H9 (cell line): ENCODE results near the gene ITGA4. TPM values are rescaled to one million over a fixed set of nuclear protein-coding genes. Genes with fewer than 3 reads are reported as not detected.

Source experiments
- DNase-seq: peaks from one replicate; pipeline ENCODE4 v3.0.0-alpha.2; 2017
- H2AFZ ChIP-seq: one replicate; pipeline ENCODE4 v1.6.1; 2013; ENCODE audit warnings: mild to moderate bottlenecking, low read length, control low read depth, moderate library complexity
- H2AK5ac ChIP-seq: 2 replicates; pipeline ENCODE4 v1.6.1; 2013; ENCODE audit warnings: low read length, control low read depth, mixed read lengths; ENCODE audit not compliant: insufficient read length
- H2BK120ac ChIP-seq: one replicate; pipeline ENCODE4 v1.6.1; 2013; ENCODE audit warnings: low read depth, mild to moderate bottlenecking, low read length, control low read depth, inconsistent platforms; ENCODE audit not compliant: poor library complexity, severe bottlenecking
- H2BK12ac ChIP-seq: 2 replicates; pipeline ENCODE4 v1.6.1; 2013; ENCODE audit warnings: low read length, control low read depth, mixed read lengths, low read depth; ENCODE audit not compliant: insufficient read length
- H2BK15ac ChIP-seq: 2 replicates; pipeline ENCODE4 v1.6.1; 2013; ENCODE audit warnings: low read depth, low read length, control low read depth
- H2BK20ac ChIP-seq: one replicate; pipeline ENCODE4 v1.6.1; 2013; ENCODE audit warnings: low read depth, mild to moderate bottlenecking, low read length, control low read depth, inconsistent platforms; ENCODE audit not compliant: poor library complexity, severe bottlenecking
- H2BK5ac ChIP-seq: 2 replicates; pipeline ENCODE4 v1.6.1; 2013; ENCODE audit warnings: low read length, control low read depth, mixed read lengths; ENCODE audit not compliant: insufficient read length
- H3K14ac ChIP-seq: 2 replicates; pipeline ENCODE4 v1.6.1; 2013; ENCODE audit warnings: low read length, control low read depth; ENCODE audit not compliant: insufficient read depth
- H3K18ac ChIP-seq: 2 replicates; pipeline ENCODE4 v1.6.1; 2013; ENCODE audit warnings: low read depth, mild to moderate bottlenecking, mixed read lengths, low read length, control low read depth; ENCODE audit not compliant: insufficient read length
- H3K23ac ChIP-seq: 2 replicates; pipeline ENCODE4 v1.6.1; 2013; ENCODE audit warnings: low read length, control low read depth, mixed read lengths, low read depth; ENCODE audit not compliant: insufficient read length
- H3K23me2 ChIP-seq: 2 replicates; pipeline ENCODE4 v1.6.1; 2013; ENCODE audit warnings: low read depth, mild to moderate bottlenecking, mixed read lengths, low read length, control low read depth; ENCODE audit not compliant: insufficient read length, poor library complexity, severe bottlenecking
- H3K27ac ChIP-seq: 2 replicates; pipeline ENCODE4 v1.5.1; 2013; ENCODE audit warnings: low read length, control low read depth, mixed read lengths, low read depth; ENCODE audit not compliant: insufficient read length
- H3K27me3 ChIP-seq: 2 replicates; pipeline ENCODE4 v1.6.1; 2013; ENCODE audit warnings: low read length, control low read depth, inconsistent platforms; ENCODE audit not compliant: insufficient read depth
- H3K4ac ChIP-seq: 2 replicates; pipeline ENCODE4 v1.6.1; 2013; ENCODE audit warnings: low read depth, mild to moderate bottlenecking, control low read depth, inconsistent platforms, low read length, moderate library complexity
- H3K4me1 ChIP-seq: 2 replicates; pipeline ENCODE4 v1.6.1; 2013; ENCODE audit warnings: low read length, control low read depth, inconsistent platforms; ENCODE audit not compliant: insufficient read depth
- H3K4me2 ChIP-seq: 2 replicates; pipeline ENCODE4 v1.6.1; 2013; ENCODE audit warnings: low read length, control low read depth, mixed read lengths; ENCODE audit not compliant: insufficient read length, insufficient read depth
- H3K56ac ChIP-seq: 2 replicates; pipeline ENCODE4 v1.6.1; 2013; ENCODE audit warnings: low read depth, mild to moderate bottlenecking, mixed read lengths, low read length, control low read depth; ENCODE audit not compliant: insufficient read length
- H3K79me1 ChIP-seq: 2 replicates; pipeline ENCODE4 v1.6.1; 2013; ENCODE audit warnings: low read depth, mild to moderate bottlenecking, moderate library complexity, low read length, control low read depth, inconsistent platforms; ENCODE audit not compliant: insufficient read depth, poor library complexity, severe bottlenecking
- H3K79me2 ChIP-seq: 2 replicates; pipeline ENCODE4 v1.6.1; 2013; ENCODE audit warnings: low read length, control low read depth, inconsistent platforms; ENCODE audit not compliant: insufficient read depth
- H3K9ac ChIP-seq: 2 replicates; pipeline ENCODE4 v1.6.1; 2013; ENCODE audit warnings: low read length, control low read depth, mixed read lengths; ENCODE audit not compliant: insufficient read length; ENCODE audit errors: extremely low read depth
- H3K9me3 ChIP-seq: one replicate; pipeline ENCODE4 v1.6.1; 2013; ENCODE audit warnings: low read depth, low read length, inconsistent platforms; ENCODE audit not compliant: control insufficient read depth
- H3T11ph ChIP-seq: one replicate; pipeline ENCODE4 v1.6.1; 2013; ENCODE audit warnings: mild to moderate bottlenecking, low read length, control low read depth, inconsistent platforms
- H4K20me1 ChIP-seq: one replicate; pipeline ENCODE4 v1.6.1; 2013; ENCODE audit not compliant: control insufficient read depth, insufficient read length, insufficient read depth
- H4K5ac ChIP-seq: 2 replicates; pipeline ENCODE4 v1.6.1; 2013; ENCODE audit warnings: low read depth, mild to moderate bottlenecking, mixed read lengths, low read length, control low read depth; ENCODE audit not compliant: insufficient read length
- H4K8ac ChIP-seq: replicated peaks from 2 replicates; pipeline ENCODE4 v1.6.1; 2013; ENCODE audit warnings: low read length, control low read depth, mixed read lengths, low read depth; ENCODE audit not compliant: insufficient read length
- H4K91ac ChIP-seq: 2 replicates; pipeline ENCODE4 v1.6.1; 2013; ENCODE audit warnings: low read depth, mild to moderate bottlenecking, moderate library complexity, mixed read lengths, low read length, control low read depth; ENCODE audit not compliant: insufficient read length
- H3K27ac Mint-ChIP-seq, 3 experiments: 2 replicates in 2 of 3; 3 replicates in 1 of 3; pipeline ENCODE4 v1.8.0; 2020 to 2021; ENCODE audit warnings: mixed read lengths in 3 of 3, mild to moderate bottlenecking in 1 of 3, moderate library complexity in 1 of 3
- H3K27me3 Mint-ChIP-seq: 2 replicates; pipeline ENCODE4 v1.8.0; 2021; ENCODE audit warnings: low read depth, mild to moderate bottlenecking, moderate library complexity, mixed read lengths
- H3K36me3 Mint-ChIP-seq, 3 experiments: 2 replicates in 2 of 3; 3 replicates in 1 of 3; pipeline ENCODE4 v1.8.0; 2020 to 2021; ENCODE audit warnings: low read depth in 3 of 3, mixed read lengths in 3 of 3; ENCODE audit not compliant: insufficient read depth in 1 of 3
- H3K4me1 Mint-ChIP-seq, 2 experiments: 2 replicates each; pipeline ENCODE4 v1.8.0; 2020; ENCODE audit warnings: mixed read lengths in 2 of 2
- H3K4me3 Mint-ChIP-seq, 2 experiments: 2 replicates in 1 of 2; 3 replicates in 1 of 2; pipeline ENCODE4 v1.8.0; 2020 to 2021; ENCODE audit warnings: mild to moderate bottlenecking in 2 of 2, mixed read lengths in 2 of 2, moderate library complexity in 1 of 2
- H3K9me3 Mint-ChIP-seq, 2 experiments: 2 replicates in 1 of 2; 3 replicates in 1 of 2; pipeline ENCODE4 v1.8.0; 2020; ENCODE audit warnings: mild to moderate bottlenecking in 2 of 2, mixed read lengths in 2 of 2, moderate library complexity in 1 of 2
- CTCF ChIP-seq: fragments of 200-600 bp; sonication (generic); conservative IDR thresholded peaks from 3 replicates; pipeline ENCODE4 v1.8.0; 2021; ENCODE audit warnings: antibody characterized with exemption, mild to moderate bottlenecking
- WGBS: extraction: QIAGEN DNeasy Blood & Tissue Kit; methylation state at CpG from one replicate; pipeline ENCODE4 v1.1.7; 2013; ENCODE audit warnings: missing lambda C conversion rate, low lambda C conversion rate, mixed read lengths; ENCODE audit not compliant: insufficient read length; ENCODE audit errors: extremely low coverage; 5-methylcytosine and 5-hydroxymethylcytosine counted together
- total RNA-seq: library from RNA; stranded (reverse); gene quantifications from 2 replicates; pipeline ENCODE4 v1.2.1, GENCODE V29; 2021

The ITGA4 gene
- total RNA-seq, 1 experiment from 2014 or later, result 1.3 TPM

- Histone ChIP-seq H4K8ac (no peak overlapping the region), H4K20me1 (no peaks in the 10 kb centered on the region), H3T11ph (no peak overlapping the region), H3K18ac (no peak overlapping the region), H2BK120ac (no peak overlapping the region), H2BK20ac (no peak overlapping the region), H3K27ac (no peak overlapping the region), H3K56ac (no peak overlapping the region), H2BK15ac (no peak overlapping the region), H3K79me2 (no peaks in the 10 kb centered on the region), H3K14ac (no peak overlapping the region), H2AK5ac (no peak overlapping the region), H2BK5ac (no peak overlapping the region), H3K23me2 (no peaks in the 10 kb centered on the region), H2AFZ (no peak overlapping the region), H4K5ac (no peak overlapping the region), H3K9ac (no peak overlapping the region), H3K4ac (no peak overlapping the region), H3K4me2 (no peak overlapping the region), H2BK12ac (no peak overlapping the region), H3K4me1 (no peaks in the 10 kb centered on the region), H3K27me3 (no peaks in the 10 kb centered on the region), H3K23ac (no peak overlapping the region), H3K79me1 (no peaks in the 10 kb centered on the region), H4K91ac (no peak overlapping the region), H3K9me3 (no peaks in the 10 kb centered on the region)
- no peak overlapping the region for H3K27ac Mint-ChIP-seq
- DNase-seq, result no peak
- no peaks in the 10 kb centered on the region for H3K27me3 Mint-ChIP-seq
- no peak for TF ChIP-seq CTCF
- peaks cover 7 to 10% of the 10 kb centered on the region in 2 experiments; a peak in 4 of 5 replicates for H3K9me3 Mint-ChIP-seq
- H3K36me3 Mint-ChIP-seq, result peaks cover 0 to 11% (median 4%) of the 10 kb centered on the region in 3 experiments; a peak in 4 of 7 replicates
- peaks cover 6 to 11% of the 10 kb centered on the region in 2 experiments for H3K4me1 Mint-ChIP-seq
- no peak overlapping the region for H3K4me3 Mint-ChIP-seq
- no CpG with 5 or more reads among the region's 8 CpGs for WGBS
These were observed 37.9 kb upstream of the ITGA4 start for GRCh38 chr2:181419129-181419855.
